ENCODE measurements around the gene SCN10A. TPM values are rescaled to one million over a fixed set of nuclear protein-coding genes. Genes with fewer than 3 reads are reported as not detected.

SCN10A gene
- total RNA-seq, 1 donor from 2014 or later = not detected

DNA sequence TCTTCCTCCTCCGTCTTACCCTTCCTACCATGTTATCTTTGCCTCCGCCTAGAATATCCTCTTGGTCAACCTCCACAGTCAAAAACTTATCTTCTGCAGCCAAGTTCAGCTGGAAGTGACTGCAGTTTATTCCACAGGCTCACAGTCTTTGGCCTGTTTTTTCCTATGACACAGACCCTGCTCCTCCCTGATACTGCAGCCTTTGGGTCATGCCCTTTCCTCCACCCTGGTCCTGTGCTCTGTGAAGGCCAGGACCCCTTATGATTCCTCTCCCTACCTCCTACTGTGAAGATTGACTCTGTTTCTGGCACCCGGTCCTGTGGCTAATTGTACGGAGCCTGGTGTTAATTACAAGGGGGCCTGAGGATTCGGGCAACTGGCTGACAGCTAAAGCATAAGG, 117.3 kb downstream of the SCN10A start:
- H3K4me1 Mint-ChIP-seq (ENCODE audit: low read depth, unreplicated experiment) = peaks cover 3% of the 10 kb centered on the region

DNA sequence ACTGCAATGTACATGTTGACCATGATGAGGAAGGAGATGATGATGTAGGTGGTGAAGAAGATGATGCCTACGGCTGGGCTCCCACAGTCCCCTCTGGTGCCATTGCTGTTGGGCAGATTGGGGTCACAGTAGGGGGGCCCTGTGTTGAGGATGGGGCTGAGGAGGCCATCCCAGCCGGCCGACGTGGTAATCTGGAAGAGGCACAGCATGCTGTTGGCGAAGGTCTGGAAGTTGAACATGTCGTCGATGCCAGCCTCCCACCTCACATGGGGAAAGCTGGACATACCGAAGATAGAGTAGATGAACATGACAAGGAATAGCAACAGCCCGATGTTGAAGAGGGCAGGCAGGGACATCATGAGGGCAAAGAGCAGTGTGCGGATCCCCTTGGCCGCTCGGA, 118.0 kb downstream of the SCN10A start:
- peaks cover 3% of the 10 kb centered on the region for H3K4me1 Mint-ChIP-seq (ENCODE audit: low read depth, unreplicated experiment)
- no peak overlapping the region for H3K27ac Mint-ChIP-seq (ENCODE audit: unreplicated experiment)
- TF ChIP-seq, protein P1, sequence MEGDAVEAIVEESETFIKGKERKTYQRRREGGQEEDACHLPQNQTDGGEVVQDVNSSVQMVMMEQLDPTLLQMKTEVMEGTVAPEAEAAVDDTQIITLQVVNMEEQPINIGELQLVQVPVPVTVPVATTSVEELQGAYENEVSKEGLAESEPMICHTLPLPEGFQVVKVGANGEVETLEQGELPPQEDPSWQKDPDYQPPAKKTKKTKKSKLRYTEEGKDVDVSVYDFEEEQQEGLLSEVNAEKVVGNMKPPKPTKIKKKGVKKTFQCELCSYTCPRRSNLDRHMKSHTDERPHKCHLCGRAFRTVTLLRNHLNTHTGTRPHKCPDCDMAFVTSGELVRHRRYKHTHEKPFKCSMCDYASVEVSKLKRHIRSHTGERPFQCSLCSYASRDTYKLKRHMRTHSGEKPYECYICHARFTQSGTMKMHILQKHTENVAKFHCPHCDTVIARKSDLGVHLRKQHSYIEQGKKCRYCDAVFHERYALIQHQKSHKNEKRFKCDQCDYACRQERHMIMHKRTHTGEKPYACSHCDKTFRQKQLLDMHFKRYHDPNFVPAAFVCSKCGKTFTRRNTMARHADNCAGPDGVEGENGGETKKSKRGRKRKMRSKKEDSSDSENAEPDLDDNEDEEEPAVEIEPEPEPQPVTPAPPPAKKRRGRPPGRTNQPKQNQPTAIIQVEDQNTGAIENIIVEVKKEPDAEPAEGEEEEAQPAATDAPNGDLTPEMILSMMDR (IDR thresholded peaks at IDR 0.05; ENCODE audit: partially characterized antibody, unreplicated experiment) = no peak
- no peak overlapping the region for H3K4me3 Mint-ChIP-seq (ENCODE audit: unreplicated experiment)
- H3K9me3 Mint-ChIP-seq (ENCODE audit: unreplicated experiment) = no peaks in the 10 kb centered on the region
- peaks cover 6% of the 10 kb centered on the region for H3K27me3 Mint-ChIP-seq (ENCODE audit: unreplicated experiment)
- H3K36me3 Mint-ChIP-seq (ENCODE audit: unreplicated experiment) = no peaks in the 10 kb centered on the region
- DNase-seq = no peak

More for the DNA sequence above, 117.3 kb downstream of the SCN10A start:
- Mint-ChIP-seq H3K9me3 (ENCODE audit: unreplicated experiment) (no peaks in the 10 kb centered on the region), H3K27ac (ENCODE audit: unreplicated experiment) (no peak overlapping the region), H3K36me3 (ENCODE audit: unreplicated experiment) (no peaks in the 10 kb centered on the region), H3K4me3 (ENCODE audit: unreplicated experiment) (no peak overlapping the region), H3K27me3 (ENCODE audit: unreplicated experiment) (peaks cover 6% of the 10 kb centered on the region)
- TF ChIP-seq, protein P1 (IDR thresholded peaks at IDR 0.05; ENCODE audit: partially characterized antibody, unreplicated experiment) = no peak
- DNase-seq = no peak

DNA sequence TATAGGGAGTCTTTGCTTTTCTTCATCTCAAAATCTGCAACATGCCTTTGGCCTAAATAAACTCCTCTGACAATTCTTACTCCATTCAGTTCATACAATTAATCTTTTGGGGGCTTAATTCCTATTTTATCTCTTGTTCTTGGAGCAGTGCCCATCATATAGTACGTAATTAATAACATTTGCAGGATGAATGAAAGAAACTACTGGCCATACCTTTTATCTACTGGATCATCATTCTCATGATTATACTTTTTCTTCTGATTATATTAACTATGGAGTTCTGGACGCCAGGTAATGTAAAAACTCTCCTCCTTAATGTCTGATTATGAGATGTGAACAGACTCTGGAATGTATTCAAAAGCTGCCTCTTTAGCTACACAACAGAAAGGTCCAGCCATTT, 120.0 kb downstream of the SCN10A start:
- TF ChIP-seq, protein P1 (IDR thresholded peaks at IDR 0.05; ENCODE audit: partially characterized antibody, unreplicated experiment) = no peak
- Mint-ChIP-seq H3K27me3 (ENCODE audit: unreplicated experiment) (peaks cover 6% of the 10 kb centered on the region), H3K36me3 (ENCODE audit: unreplicated experiment) (no peaks in the 10 kb centered on the region), H3K4me3 (ENCODE audit: unreplicated experiment) (no peak overlapping the region), H3K9me3 (ENCODE audit: unreplicated experiment) (no peaks in the 10 kb centered on the region), H3K4me1 (ENCODE audit: low read depth, unreplicated experiment) (peaks cover 3% of the 10 kb centered on the region), H3K27ac (ENCODE audit: unreplicated experiment) (no peak overlapping the region)
- DNase-seq = no peak

DNA sequence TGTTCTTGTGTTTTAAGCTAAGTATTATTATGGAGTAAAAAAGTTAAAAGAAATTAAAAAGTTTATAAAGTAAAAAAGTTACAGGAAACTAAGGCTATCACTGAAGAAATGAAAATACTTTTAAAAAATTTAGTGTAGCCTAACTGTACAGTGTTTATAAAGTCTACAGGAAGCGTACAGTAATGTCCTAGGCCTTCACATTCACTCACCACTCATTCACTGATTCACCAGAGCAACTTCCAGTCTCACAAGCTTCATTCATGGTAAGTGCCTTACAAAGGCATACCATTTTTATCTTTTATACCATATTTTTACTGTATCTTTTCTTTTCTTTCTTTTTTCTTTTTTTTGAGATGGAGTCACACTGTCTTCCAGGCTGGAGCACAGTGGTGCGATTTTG, 125.8 kb downstream of the SCN10A start:
- TF ChIP-seq, protein P1 (IDR thresholded peaks at IDR 0.05; ENCODE audit: partially characterized antibody, unreplicated experiment) = no peak
- Mint-ChIP-seq H3K4me3 (ENCODE audit: unreplicated experiment) (no peak overlapping the region), H3K36me3 (ENCODE audit: unreplicated experiment) (no peaks in the 10 kb centered on the region), H3K9me3 (ENCODE audit: unreplicated experiment) (no peaks in the 10 kb centered on the region), H3K4me1 (ENCODE audit: low read depth, unreplicated experiment) (no peaks in the 10 kb centered on the region), H3K27me3 (ENCODE audit: unreplicated experiment) (peaks cover 3% of the 10 kb centered on the region), H3K27ac (ENCODE audit: unreplicated experiment) (no peak overlapping the region)
- DNase-seq = no peak

DNA sequence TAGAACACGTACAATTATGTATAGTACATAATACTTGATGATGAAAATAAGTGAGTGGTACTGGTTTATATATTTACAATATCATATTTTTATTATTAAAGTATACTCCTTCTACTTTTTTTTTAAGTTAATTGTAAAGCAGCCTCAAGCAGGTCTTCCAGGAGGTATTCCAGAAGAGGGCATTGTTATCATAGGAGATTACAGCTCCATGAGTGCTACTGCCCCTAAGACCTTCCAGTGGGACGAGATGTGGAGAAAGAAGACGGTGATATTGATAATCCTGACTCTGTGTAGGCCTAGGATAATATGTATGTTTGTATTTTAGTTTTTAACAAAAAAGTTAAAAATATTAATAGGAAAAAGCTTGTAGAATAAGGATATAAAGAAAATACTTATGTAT, 126.2 kb downstream of the SCN10A start:
- DNase-seq = no peak
- H3K36me3 Mint-ChIP-seq (ENCODE audit: unreplicated experiment) = no peaks in the 10 kb centered on the region
- no peaks in the 10 kb centered on the region for H3K4me1 Mint-ChIP-seq (ENCODE audit: low read depth, unreplicated experiment)
- no peak overlapping the region for H3K4me3 Mint-ChIP-seq (ENCODE audit: unreplicated experiment)
- no peaks in the 10 kb centered on the region for H3K9me3 Mint-ChIP-seq (ENCODE audit: unreplicated experiment)
- TF ChIP-seq, protein P1 (IDR thresholded peaks at IDR 0.05; ENCODE audit: partially characterized antibody, unreplicated experiment) = no peak
- no peak overlapping the region for H3K27ac Mint-ChIP-seq (ENCODE audit: unreplicated experiment)
- no peaks in the 10 kb centered on the region for H3K27me3 Mint-ChIP-seq (ENCODE audit: unreplicated experiment)

All from glutamatergic neuron (in vitro differentiated cells).